ENCODE results near the gene TAPT1. TPM values are rescaled to one million over a fixed set of nuclear protein-coding genes. Genes with fewer than 3 reads are reported as not detected.

The TAPT1 gene
- total RNA-seq, 1 experiment from 2014 or later = 23.7 TPM

DNA sequence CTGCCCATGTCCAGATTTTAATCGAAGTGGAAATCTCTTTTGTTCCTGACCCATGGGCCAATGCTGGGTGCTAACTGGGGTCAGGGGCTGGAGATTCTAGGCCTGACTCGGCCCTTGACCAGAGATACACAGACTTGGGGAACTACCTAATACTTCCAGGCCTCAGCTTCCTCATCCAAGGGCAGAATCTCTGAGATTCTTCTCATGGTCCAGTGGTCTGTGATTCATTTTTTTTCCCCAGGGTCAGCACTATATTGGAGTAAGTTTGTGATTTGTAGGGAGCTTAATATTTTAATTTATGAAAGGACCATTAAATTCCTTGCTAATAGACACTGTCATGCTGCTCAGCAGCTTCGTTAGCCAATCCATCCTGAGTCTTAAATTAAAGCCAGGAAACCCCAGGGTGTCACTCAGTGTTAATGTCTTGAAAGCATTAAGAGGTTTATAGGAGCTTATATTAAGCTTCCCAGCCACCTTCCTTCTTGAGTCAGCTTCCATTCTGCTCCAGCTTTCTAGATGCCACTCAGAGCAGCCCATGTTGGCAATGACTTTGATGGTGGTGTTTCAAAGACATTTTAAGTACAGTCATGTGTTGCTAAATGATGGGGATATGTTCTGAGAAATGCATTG lies 115.5 kb downstream of the TAPT1 start:
- POLR2A ChIA-PET = no interaction called here
- BruUV-seq (replicated peaks) = no TSS peak
- CTCF ChIA-PET = no interaction called here
- no peaks in the 10 kb centered on the region for H3K9me3 ChIP-seq
- peaks cover 12% of the 10 kb centered on the region for H3K4me1 ChIP-seq
- no peak overlapping the region for H3K4me3 ChIP-seq (ENCODE audit: low read depth, low read length)
- no peaks in the 10 kb centered on the region for H3K27me3 ChIP-seq (replicated peaks; ENCODE audit: control insufficient read depth, insufficient read depth, low read length)
- Mint-ChIP-seq H3K27ac (ENCODE audit: unreplicated experiment) (no peak overlapping the region), H3K36me3 (ENCODE audit: insufficient read depth, unreplicated experiment) (no peaks in the 10 kb centered on the region), H3K27me3 (ENCODE audit: insufficient read depth, unreplicated experiment) (no peaks in the 10 kb centered on the region), H3K4me3 (ENCODE audit: unreplicated experiment) (no peak overlapping the region), H3K4me1 (ENCODE audit: low read depth, unreplicated experiment) (peaks cover 7% of the 10 kb centered on the region), H3K9me3 (ENCODE audit: unreplicated experiment) (no peaks in the 10 kb centered on the region)
- intact Hi-C loops (cut with micrococcal nuclease; ENCODE audit: unreplicated experiment) = loop anchor here (2.0 kb wide), 2 partner anchors 18 to 20 kb away; no protein-coding TSS in a partner anchor
- TF ChIP-seq, protein P1, sequence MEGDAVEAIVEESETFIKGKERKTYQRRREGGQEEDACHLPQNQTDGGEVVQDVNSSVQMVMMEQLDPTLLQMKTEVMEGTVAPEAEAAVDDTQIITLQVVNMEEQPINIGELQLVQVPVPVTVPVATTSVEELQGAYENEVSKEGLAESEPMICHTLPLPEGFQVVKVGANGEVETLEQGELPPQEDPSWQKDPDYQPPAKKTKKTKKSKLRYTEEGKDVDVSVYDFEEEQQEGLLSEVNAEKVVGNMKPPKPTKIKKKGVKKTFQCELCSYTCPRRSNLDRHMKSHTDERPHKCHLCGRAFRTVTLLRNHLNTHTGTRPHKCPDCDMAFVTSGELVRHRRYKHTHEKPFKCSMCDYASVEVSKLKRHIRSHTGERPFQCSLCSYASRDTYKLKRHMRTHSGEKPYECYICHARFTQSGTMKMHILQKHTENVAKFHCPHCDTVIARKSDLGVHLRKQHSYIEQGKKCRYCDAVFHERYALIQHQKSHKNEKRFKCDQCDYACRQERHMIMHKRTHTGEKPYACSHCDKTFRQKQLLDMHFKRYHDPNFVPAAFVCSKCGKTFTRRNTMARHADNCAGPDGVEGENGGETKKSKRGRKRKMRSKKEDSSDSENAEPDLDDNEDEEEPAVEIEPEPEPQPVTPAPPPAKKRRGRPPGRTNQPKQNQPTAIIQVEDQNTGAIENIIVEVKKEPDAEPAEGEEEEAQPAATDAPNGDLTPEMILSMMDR (IDR thresholded peaks at IDR 0.05; ENCODE audit: insufficient read depth in 1 of 2, low read depth in 1 of 2, low read length in 1 of 2, severe bottlenecking in 1 of 2, unreplicated experiment in 1 of 2) = no peak
- H3K36me3 ChIP-seq (ENCODE audit: control insufficient read depth, insufficient read depth, low read length) = no peaks in the 10 kb centered on the region
- no peak for DNase-seq

Other genes with a start within 250 kb of the TAPT1 start
- 193 and 196 TPM in 2 replicates for gene PROM1, start 142.4 kb downstream of the TAPT1 start, total RNA-seq (2022)